HG03025 (cell line): Measurements from ENCODE around the gene FOXK2.
"Not testable (repeated sequence)": the region's sequence is repeated elsewhere in the genome, so short reads cannot be mapped to it uniquely, and the experiment has no call there.

Experiments used
- ATAC-seq: cut with Tn5 transposase; IDR thresholded peaks from one replicate; pipeline ENCODE4 v1.9.1; 2021; ENCODE audit warnings: mild to moderate bottlenecking, moderate library complexity; ENCODE audit not compliant: unreplicated experiment, low FRiP score

Gene FOXK2

DNA sequence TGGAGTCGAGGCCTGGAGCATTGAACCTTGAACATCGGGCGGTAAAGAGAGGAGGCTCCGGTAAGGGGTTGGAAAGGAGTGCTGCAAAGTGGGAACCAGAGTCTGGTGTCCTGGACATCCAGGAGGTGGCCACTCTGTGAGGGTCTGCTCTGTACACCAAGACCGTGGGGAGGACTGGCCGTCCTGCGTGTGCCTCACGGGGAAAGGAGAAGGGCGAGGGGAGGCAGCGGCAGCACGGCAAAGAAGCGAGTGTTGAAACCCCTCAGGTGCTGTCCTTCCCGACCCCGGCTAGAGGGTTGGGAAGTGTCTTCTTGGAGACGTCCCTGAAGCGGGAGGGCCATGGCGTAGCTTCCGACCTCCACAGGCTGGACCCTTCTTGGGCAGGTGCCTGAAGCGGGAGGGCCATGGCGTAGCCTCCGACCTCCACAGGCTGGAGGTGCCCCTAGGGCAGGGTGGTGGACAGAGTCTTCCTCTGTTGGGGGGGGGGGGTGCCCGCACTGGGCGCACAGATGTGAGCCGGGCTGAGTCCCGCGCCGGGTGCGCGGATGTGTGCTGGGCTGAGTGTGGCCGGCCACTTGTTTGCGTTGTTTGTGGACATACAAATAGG is 42.0 kb downstream of the FOXK2 start:
- ATAC-seq: no peak

DNA sequence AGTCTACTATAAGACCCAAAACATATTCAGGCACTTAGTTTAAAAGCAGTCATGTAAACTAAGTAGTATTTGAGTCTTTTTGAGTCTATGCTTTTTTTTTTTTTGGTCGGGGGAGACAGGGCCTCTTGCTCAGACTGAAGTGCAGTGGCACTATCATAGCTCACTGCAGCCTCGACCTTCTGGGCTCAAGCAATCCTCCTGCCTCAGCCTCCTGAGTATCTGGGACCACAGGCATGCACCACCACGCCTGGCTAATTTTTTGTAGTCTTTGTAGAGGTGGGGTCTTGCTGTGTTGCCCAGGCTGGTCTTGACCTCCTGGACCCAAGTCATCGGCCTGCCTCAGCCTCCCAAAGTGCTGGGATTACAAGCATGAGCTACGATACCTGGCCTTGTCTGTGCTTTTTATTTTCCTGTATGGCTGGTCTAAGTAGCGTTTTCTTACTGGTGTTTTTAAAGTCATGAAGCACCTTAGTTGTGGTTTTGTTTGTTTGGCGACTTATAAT is 43.2 kb downstream of the FOXK2 start:
- ATAC-seq: not testable (repeated sequence)

DNA sequence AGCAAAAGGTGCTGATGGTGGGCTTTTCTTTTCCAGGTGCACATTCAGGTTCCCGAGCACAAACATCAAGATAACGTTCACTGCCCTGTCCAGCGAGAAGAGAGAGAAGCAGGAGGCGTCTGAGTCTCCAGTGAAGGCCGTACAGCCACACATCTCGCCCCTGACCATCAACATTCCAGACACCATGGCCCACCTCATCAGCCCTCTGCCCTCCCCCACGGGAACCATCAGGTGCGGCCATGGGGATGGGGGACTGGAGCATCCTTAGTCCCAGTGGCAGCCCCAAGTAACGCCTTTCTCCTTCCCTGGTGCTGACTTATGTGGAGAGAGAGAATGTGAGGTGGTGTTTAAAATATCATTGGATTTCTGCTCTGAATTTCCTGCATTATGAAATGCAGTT is 43.8 kb downstream of the FOXK2 start:
- ATAC-seq: no peak

DNA sequence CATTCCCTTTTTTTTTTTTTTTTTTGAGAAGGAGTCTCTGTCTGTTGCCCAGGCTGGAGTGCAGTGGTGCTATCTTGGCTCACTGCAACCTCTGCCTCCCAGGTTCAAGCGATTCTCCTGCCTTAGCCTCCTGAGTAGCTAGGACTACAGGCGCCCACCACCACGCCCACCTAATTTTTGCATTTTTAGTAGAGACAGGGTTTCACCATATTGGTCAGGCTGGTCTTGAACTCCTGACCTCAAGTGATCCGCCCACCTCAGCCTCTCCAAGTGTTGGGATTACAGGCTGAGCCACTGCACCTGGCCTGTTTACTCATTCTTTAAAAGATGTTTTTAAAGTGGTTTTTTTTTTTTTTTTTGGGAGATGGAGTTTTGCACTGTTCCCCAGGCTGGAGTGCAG is 44.2 kb downstream of the FOXK2 start:
- not testable (repeated sequence) for ATAC-seq

DNA sequence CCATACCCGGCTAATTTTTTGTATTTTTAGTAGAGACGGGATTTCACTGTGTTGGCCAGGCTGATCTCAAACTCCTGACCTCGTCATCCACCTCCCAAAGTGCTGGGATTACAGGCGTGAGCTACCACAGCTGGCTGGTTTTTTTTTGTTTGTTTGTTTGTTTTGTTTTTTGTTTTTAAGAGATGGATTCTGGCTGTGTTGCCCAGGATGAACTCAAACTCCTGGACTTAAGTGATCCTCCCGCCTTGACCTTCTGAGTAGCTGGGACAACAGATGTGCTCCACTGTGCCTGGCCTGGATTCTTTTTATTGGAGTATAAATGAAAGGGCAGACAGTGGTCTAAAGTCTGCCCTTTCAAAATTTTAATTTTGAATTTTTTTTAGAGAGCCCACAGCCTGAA is 44.7 kb downstream of the FOXK2 start:
- ATAC-seq: no peak

DNA sequence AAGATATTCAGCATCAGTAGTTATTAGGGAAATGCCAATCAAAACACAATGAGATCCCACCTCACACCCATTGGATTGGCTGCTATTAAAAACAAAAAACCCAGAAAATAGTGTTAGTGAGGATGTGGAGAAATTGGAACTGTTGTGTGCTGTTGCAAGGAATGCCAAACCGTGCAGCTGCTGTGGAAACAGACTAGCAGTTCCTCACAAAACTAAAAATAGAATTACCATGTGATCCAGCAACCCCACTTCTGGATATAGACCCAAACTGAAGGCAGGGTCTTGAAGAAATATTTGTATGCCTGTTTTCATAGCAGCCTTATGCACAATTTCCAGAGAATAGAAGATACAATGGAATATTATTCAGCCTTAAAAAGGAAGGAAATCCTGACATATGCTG is 46.0 kb downstream of the FOXK2 start:
- no peak for ATAC-seq

DNA sequence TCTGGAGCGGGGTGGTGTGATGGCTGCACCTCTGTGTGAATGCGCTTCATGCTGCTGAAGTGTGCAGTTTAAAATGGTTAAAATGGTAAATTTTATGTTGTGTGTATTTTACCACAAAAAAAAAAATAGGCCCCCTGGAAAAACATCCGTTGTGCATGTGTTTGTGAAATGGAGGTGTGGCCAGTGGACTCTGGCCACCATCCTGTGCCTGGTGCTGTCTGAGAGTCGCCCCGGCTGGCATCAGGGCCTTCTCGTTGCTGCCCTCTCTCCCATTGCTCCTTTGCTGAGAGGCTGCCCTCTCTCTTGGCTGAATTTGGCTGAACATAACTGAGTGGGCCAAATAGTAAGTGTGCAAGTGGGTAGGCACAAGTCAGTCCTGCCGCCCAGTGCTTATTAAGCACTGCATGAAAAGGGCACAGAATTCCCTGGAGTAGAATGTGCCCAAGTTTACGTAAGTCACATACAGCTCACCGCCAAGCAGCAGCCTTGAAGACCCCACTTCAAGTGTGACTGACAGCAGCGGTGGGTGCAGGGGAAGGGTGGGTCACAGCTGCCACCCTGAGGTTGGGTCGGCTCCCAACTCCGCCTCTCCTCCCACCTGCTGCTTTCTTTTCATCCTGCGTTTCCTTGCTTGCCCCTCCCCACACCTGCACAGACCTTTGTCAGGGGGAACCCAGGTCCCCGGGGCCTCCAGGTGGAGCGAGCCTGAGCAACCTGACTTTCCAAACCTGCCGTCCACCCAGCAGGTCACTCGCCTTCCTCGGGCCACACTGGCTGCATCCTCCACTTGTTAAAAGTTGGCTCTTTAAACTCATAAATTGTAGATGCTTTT is 46.8 kb downstream of the FOXK2 start:
- no peak for ATAC-seq

DNA sequence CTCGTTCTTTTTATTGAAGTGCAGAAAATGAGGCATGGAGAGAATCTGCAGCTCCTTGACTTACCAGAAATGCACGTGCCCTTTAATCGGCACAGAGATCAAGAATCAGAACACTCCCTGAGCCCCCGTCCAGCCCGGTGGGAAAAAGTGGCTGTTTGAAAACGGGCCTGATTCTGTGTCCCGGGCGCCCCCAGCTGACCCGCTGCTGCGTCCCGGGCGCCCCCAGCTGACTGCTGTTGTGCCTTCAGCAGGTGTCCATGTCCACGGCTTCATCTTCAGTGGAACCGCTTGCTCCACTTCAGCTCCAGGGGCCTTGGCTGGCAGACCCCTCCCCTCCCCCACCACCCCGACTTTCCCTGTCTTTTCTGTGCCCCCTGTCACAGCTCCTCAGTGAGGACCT is 47.8 kb downstream of the FOXK2 start:
- no peak for ATAC-seq

DNA sequence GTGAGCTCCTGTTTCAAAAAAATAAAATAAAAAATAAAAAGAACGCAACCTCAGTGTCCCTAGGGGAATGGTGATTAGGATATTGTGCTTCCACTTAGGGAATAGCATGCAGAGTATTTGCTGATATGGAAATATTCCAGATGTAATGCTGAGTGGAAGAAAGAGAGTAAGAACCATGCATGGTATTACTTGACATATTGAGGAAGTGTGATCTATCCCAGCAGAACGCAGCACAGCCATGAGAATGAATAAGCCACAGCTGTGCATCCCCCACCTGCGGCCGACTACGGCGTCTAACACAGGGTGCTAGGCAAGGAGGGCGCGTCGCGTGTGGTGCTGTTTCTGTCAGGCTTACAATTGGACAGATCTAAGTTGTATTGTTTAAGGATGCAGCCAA is 49.5 kb downstream of the FOXK2 start:
- no peak for ATAC-seq

DNA sequence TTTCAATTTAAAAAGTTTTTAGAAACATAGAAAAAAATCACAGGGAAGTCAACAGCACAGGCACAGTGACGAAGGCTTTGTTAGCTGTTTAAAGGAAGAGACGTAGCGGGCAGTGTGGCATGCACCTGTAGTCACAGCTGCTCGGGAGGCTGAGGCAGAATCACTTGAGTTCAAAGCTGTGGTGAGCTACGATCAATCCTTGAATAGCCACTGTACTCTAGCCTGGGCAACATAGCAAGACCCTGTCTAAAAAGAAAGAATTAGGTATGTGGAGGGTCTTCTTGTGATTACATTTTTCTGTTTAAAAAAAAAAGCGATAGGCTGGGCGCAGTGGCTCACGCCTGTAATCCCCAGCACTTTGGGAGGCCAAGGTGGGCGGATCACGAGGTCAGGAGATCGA is 50.1 kb downstream of the FOXK2 start:
- ATAC-seq: no peak

DNA sequence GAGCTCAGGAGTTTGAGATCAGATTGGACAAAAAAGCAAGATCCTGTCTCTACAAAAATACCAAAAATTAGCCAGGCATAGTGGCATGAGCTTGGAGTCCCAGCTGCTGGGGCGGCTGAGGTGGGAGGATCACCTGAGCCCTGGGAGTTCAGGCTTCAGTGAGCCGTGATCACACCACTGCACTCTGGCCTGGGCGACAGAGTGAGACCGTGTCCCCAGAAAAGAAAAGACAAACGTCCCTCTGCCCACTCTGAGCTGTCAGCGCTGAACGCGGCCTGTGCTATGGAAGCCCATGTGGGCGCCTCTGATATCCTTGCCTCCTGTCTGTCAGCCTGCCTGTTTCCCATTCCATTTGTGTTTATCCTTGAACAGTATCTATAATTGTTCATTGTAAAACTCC is 50.7 kb downstream of the FOXK2 start:
- no peak for ATAC-seq

DNA sequence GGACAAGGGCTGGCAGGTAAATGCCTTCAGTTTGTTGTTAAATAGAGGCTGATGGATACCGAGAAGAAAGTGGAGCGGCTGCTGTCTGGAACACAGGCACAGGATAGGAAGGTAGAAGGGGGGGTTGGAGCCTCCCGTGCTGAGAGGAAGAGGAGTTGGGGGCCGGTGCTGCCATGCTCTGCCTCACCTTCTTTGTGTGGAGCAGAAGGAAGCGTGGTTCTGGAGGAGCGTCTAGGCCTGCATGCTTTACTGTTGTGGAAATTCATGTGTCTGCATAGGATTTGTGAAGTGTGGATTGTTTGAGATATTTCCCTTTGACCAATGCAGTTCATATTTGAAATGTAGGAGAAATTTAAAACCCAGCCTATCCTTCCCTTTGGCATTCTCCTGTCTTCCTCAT is 52.3 kb downstream of the FOXK2 start:
- no peak for ATAC-seq

DNA sequence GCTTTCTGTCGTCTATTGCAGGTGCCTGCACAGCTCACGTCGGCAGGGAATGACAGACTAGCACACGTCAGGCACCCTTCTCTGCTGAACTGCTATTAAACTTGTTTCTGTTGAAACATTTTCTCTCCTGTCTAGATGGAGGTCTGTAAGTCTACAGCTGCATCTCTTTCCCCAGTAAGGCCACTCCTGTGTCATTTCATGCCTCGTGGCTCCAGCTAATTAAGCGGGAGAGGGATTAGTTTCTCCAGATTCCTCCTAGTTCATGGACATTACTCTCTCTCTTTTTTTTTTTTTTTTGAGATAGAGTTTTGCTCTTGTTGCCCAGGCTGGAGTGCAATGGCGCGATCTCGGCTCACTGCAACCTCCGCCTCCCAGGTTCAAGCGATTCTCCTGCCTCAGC is 54.5 kb downstream of the FOXK2 start:
- no peak for ATAC-seq

DNA sequence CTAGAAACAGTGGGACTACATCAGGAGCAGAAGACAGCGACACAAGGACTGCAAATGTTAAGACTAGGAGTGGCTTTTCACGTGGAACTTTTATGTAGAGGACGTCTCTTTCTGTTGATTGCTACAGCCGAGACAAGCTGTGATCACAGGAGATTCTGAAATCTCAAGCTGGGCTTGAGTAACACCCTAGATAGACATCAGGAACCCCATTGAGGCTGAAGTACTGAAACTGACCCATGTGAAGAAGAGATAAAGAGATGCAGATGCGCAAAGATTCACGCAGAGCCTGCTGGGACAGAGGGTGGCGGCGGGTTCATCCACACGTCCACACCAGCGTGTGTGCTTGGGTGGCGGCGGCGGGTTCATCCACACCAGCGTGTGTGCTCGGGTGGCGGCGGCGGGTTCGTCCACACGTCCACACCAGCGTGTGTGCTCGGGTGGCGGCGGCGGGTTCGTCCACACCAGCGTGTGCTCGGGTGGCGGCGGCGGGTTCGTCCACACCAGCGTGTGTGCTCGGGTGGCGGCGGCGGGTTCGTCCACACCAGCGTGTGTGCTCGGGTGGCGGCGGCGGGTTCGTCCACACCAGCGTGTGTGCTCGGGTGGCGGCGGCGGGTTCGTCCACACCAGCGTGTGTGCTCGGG is 56.2 kb downstream of the FOXK2 start:
- ATAC-seq: not testable (repeated sequence)

DNA sequence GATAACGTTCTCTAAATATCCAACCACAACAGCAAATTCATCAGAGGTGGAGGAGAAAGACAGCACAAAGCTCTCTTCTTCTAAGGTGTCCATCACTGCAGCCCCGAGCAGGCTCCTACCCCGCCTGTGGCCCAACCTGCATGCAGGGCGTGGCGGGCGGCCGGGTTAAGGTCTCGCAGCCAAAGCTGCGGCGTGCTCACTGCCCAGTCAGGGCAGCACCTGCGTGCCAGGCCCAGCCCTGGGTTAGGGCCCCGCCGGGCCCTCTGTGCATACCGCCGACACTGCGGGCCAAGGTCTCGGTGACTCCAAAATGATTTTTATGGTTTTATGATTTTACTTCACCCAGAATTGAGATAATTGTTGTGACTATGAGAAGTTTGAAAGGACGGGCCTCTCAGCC is 57.8 kb downstream of the FOXK2 start:
- ATAC-seq: no peak

DNA sequence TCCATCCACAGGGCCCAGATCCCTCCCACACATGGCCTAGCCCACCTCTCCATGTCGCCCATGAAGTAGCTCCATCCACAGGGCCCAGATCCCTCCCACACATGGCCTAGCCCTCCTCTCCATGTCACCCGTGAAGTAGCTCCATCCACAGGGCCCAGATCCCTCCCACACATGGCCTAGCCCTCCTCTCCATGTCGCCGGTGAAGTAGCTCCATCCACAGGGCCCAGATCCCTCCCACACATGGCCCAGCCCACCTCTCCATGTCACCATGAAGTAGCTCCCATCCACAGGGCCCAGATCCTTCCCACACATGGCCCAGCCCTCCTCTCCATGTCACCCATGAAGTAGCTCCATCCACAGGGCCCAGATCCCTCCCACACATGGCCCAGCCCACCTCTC is 60.4 kb downstream of the FOXK2 start:
- not testable (repeated sequence) for ATAC-seq

DNA sequence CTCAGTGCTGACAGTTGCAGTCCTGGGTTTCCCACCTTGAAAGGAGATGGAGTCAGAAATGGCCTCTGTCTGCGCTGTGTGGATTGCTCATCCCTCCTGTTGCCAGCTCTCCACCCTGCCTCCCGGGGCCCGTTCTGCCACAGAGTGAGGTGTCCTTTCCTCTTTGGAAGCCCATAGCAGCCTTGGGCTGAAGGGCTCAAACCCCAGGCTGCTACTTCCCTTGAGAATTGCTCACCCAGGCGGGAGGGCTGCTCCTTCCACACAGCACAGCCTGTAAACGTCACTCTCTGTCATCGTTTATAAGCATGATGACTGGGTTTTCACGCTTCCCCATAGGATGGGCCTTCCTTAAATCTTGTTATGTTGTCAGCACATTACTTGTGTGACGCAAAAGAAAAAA is 62.7 kb downstream of the FOXK2 start:
- ATAC-seq: no peak

DNA sequence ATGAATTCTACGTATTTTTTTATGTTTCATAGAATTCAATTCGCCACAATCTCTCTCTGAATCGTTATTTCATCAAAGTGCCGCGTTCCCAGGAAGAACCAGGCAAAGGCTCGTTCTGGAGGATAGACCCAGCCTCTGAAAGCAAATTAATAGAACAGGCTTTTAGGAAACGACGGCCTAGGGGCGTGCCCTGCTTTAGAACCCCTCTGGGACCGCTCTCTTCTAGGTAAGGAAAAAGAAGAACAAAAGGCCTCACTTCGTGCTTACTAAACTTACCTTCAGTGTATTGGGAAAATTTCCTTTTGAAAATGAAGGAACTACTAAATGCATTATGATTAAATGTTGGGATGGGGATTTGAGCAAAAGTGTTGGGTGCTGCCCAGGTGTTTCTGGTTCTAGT is 63.2 kb downstream of the FOXK2 start:
- no peak for ATAC-seq

DNA sequence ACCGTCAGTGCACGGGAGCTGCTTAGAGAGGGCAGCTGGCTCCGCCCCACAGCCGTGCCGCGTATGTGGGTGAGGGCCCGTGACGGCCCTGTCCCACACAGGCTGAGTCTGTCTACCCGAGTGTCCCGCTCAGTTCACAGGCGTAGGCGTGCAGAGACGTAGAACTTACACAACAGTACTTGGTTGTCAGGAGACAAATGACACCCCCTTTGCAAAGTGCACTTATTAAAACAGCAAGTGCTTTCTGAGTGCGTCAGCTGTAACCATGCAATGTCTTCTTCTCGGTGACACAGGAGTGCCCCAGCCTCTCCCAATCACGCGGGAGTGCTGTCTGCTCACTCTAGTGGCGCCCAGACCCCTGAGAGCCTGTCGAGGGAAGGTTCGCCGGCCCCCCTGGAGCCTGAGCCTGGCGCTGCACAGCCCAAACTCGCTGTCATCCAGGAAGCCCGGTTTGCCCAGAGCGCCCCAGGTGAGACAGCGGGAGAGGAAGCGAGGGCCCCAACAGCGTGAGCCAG is 64.2 kb downstream of the FOXK2 start:
- ATAC-seq: no peak

DNA sequence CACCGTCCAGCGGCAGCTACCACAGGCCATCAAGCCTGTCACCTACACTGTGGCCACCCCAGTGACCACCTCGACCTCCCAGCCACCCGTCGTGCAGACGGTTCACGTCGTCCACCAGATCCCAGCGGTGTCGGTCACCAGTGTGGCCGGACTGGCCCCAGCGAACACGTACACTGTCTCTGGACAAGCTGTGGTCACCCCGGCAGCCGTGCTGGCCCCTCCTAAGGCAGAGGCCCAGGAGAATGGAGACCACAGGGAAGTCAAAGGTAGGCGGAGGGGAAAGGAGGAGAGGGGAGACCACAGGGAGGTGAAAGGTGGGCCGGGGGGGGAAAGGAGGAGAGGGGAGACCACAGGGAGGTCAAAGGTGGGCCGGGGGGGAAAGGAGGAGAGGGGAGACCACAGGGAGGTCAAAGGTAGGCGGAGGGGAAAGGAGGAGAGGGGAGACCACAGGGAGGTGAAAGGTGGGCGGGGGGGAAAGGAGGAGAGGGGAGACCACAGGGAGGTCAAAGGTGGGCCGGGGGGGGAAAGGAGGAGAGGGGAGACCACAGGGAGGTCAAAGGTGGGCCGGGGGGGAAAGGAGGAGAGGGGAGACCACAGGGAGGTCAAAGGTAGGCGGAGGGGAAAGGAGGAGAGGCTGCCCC is 66.5 kb downstream of the FOXK2 start:
- not testable (repeated sequence) for ATAC-seq
